ENCODE results near the gene CD8B.
"Not testable (repeated sequence)": the region's sequence is repeated elsewhere in the genome, so short reads cannot be mapped to it uniquely, and the experiment has no call there.

DNA sequence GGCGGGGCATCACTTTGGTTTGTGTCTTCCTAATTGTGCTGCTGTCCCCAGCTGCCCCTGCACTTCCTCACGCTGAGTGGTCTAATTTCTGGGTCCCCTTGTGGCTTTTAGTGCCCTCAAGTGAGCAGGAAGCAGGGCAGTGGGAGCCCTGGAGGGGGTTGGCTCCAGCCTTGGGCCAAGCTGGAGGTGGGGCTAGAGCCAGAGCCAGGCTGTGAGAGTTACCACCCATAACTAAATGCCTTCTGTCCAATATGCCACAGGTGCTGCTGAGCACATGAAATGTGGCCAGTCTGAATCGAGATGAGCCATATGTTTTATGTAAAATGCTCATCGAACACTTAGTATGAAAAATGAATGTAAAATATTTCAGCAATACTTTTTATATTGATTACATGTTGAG lies 5.2 kb downstream of the CD8B start:
- TF ChIP-seq, protein P1, sequence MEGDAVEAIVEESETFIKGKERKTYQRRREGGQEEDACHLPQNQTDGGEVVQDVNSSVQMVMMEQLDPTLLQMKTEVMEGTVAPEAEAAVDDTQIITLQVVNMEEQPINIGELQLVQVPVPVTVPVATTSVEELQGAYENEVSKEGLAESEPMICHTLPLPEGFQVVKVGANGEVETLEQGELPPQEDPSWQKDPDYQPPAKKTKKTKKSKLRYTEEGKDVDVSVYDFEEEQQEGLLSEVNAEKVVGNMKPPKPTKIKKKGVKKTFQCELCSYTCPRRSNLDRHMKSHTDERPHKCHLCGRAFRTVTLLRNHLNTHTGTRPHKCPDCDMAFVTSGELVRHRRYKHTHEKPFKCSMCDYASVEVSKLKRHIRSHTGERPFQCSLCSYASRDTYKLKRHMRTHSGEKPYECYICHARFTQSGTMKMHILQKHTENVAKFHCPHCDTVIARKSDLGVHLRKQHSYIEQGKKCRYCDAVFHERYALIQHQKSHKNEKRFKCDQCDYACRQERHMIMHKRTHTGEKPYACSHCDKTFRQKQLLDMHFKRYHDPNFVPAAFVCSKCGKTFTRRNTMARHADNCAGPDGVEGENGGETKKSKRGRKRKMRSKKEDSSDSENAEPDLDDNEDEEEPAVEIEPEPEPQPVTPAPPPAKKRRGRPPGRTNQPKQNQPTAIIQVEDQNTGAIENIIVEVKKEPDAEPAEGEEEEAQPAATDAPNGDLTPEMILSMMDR (conservative IDR thresholded peaks at IDR 0.05; ENCODE audit: low read depth, low read length) = not testable (repeated sequence)
- not testable (repeated sequence) for TF ChIP-seq EZH2phosphoT487 (IDR thresholded peaks at IDR 0.05; ENCODE audit: borderline replicate concordance, low read length)
